ENCODE data around the gene GRK5.
"Not testable (repeated sequence)": the region's sequence is repeated elsewhere in the genome, so short reads cannot be mapped to it uniquely, and the experiment has no call there.

The GRK5 gene

DNA sequence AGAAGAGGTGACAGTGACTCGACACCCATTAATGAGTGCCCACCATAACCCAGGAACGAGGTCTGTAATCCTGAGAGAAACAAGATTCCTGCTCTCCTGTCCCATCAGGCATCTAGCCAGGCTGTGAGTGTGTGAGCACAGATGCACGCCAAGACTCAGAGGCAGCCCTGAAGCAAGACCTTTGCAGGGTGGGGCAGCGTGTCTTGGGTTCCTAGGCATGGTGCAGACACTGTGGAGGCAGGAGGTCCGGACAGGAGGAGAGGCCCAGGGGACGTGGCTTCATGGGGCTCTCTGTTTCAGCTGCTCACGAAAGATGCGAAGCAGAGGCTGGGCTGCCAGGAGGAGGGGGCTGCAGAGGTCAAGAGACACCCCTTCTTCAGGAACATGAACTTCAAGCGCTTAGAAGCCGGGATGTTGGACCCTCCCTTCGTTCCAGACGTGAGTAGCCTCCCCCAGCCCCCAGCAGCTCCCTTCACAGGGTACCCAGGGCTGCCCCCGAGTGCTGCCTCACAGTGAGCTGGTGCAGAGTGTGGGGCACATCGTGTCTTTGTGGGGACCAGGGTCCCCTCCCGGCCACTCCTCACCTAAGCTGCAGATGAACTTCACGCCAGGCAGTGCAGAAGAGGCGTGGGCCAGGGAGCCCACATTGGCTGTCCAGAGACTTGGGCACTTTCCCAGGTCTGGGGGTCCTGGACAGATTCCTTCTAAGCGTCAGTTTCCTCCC, 240.6 kb downstream of the GRK5 start:
- DNase-seq = no peak

- DNase-seq = no peak
Observed at GRCh38 chr10:119448628-119449584, 241.5 kb downstream of the GRK5 start.

- DNase-seq = no peak
Observed at GRCh38 chr10:119449760-119450461, 242.5 kb downstream of the GRK5 start.

DNA sequence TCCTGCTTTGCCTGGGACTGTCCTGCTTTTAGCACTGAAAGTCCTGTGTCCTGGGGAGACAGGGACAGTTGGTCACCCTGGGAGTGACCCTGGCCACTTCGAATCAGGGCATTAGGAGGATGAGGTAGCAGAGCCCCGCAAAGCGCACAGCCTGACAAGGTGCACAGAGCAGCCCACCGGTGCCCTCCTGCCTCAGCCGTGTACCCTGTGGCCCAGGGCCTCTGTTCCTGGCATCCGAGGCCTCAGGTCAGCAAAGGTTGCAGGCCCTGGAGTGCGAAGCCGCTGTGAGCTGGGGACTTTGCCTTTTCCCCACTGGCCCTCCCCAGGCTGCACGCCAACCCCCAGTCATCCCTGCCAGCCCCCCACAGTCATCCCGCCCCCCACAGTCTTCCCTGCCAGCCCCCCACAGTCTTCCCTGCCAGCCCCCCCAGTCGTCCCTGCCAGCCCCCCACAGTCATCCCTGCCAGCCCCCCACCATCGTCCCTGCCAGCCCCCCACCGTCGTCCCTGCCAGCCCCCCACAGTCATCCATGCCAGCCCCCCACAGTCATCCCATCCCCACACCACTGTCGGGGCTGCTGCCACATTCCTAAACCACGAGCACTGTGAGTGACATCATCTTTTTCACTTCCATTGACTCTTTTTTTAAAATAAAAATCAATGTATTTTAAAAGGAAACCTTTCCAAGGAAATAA, 243.4 kb downstream of the GRK5 start:
- DNase-seq = no peak

DNA sequence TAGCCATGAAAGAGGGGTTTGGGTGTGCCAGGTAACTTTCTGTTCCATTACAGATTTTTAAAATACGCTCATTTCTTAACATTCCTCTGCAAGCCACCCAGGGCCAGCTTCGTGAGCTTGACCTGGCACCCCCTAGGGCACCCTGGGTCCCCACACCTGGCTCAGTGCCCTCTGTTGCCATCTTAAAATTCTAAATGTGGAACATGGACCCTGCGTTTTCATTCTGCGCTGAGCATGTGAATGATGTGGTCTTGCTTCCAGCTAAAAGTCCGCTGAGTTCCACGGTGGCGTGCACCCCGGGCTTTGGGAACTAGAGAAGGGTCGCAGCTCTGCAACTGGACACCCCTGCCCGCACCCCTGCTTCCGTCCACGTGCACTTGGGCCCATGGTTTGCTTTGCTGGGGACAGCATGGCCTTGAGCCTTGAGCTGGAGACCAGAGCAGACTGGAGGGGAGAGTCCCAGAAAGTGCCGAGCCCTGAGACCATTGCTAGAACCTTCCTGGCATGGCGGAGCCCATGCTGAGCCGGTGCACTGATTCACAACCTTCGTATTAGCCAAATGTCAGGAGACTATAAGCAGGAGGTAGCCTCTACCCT, 244.0 kb downstream of the GRK5 start:
- DNase-seq = no peak

DNA sequence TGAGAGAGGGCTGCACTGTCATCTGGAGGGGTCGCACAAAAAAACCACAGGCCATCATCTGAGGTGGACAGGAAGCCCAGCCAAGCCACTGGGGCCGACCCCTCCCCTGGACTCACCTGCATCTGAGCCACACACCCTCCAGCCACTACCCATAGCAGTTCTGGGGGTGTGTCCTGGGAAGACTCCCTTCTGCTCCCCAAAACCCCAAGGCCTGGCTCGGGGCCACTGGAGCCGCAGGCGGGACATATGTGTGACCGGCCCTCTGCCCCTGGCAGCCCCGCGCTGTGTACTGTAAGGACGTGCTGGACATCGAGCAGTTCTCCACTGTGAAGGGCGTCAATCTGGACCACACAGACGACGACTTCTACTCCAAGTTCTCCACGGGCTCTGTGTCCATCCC, 245.0 kb downstream of the GRK5 start:
- no peak for DNase-seq

GRCh38 chr10:119453313-119453712, 245.9 kb downstream of the GRK5 start:
- DNase-seq = no peak

GRCh38 chr10:119454316-119454715, 246.9 kb downstream of the GRK5 start:
- DNase-seq = no peak

- no peak for DNase-seq
Observed at GRCh38 chr10:119454990-119455389, 247.6 kb downstream of the GRK5 start.

DNA sequence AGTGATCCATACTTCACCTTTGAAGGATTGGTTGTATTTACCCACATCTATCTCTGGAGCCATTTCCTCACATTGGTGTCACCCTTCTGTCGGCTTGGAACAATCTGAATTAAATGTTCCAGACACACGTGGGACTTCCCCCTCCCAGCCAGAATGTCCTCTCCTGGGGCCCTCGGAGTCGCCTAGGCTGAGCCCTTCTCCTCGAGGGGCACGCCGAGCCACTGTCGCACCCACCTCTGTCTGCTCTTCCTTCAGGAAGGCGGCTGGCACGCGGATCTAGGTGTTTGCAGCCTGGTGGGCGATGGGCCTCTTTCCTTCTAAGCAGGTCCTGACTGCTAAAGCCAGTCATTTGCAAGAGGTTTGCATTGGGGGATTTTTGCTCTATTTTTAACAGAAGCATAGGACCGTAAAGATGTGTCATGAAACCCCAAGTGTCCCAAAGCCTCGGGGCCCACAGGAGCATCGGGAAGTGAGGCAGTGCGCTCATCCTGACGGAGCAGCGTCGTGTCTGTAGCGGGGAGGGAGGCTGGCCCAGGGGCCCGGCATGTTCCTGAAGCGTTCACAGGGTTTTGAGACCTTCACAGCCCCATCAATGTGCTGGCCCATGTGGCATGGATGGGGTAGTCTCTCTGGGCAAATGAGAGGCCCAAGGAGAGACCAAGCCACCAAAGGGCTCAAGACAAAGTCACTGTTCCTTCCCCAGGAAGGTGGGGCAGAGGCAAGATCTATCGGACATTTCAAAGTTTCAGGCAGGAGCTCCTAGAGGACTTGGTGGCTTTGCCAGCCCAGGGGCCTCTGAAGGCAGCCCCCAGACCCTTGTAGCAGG, 248.5 kb downstream of the GRK5 start:
- DNase-seq = no peak

GRCh38 chr10:119456435-119456810, 249.1 kb downstream of the GRK5 start:
- no peak for DNase-seq

DNA sequence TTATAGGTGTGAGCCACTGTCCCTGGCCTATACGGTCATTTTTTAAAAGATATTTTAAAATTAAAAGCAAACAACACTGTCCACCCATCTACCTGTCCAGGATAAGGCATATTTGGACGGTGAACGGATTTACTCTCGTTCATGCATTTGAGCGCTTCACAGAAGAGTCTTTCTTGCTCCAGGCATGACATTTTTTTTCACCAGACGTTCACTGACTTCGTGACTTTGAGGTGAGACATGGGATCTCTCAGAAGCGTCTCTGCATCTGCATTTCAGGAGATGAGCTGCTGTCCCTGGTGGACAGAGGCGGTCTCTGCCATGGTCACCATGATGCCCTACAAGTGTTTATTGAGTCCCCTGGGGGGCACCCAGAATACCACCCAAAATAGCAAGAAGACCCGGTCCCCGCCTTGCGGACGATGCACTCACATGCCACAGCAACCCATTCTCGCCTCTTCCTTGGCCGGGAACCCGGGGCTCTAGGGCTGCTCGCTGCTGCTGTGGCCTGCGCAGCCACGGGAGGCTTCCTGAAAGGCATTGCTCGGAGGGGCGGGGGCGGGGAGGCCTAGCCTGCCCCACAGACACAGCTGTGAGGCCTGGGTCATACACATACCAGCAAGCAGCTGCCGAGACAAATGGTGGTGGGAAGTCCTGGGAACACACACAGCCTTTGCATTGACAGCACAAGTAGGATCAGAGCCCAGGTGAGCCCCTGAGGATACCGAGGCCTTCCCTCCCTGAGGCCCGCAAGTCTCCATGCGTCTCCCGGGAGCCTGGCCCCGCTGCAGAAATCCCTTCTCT, 250.8 kb downstream of the GRK5 start:
- no peak for DNase-seq

DNA sequence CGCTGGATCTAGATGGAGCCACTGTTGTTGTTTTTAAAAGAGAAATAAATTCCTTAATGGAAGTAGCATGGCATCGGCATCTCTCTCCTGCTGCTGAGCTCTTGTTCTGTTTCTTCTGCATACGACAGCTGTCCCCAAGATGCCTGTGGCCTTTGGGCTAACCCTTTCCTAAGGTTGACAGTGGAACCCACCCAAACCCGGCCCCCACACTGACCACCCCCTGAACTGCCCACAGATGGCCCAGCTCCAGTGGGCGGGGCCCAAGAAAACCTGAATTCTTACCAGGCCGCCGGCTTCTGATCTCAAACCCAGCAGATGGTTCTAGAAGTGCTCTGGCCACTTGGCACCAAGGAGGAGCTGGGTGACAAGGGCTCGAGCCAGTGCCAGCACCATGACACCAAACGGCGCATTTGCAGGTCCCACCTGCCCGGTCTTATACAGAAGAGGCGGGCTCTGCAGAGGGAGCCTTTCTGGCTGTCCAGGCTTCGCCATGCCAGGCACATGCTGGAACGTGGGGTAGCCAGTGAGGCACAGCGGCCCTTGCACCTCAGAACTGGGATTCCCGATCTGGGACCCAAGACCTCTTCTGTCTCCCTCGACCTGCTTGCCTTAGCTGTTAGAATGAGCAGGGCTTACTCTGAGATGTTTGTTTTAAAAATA, 252.4 kb downstream of the GRK5 start:
- DNase-seq = no peak

- DNase-seq = no peak
Observed at GRCh38 chr10:119460369-119461195, 253.2 kb downstream of the GRK5 start.

- no peak for DNase-seq
Observed at GRCh38 chr10:119461380-119461779, 254.0 kb downstream of the GRK5 start.

DNA sequence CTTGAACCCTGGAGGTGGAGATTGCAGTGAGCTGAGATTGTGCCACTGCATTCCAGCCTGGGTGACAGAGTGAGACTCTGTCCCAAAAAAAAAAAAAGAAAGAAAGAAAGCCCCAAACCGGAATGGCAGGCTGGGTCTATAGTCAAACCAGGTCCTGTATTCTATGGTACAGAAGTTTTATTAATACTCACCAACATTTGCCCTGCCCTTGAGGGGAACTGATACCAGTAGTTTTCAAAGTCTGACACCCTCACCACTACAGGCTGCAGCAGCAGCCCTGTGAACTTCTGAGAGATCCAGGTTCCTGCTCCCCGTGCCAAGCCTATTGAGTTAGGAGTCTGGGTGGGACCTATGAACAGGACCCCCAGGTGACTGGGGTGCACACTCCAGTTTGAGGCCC, 254.6 kb downstream of the GRK5 start:
- no peak for DNase-seq

GRCh38 chr10:119462773-119463172, 255.4 kb downstream of the GRK5 start:
- no peak for DNase-seq

DNA sequence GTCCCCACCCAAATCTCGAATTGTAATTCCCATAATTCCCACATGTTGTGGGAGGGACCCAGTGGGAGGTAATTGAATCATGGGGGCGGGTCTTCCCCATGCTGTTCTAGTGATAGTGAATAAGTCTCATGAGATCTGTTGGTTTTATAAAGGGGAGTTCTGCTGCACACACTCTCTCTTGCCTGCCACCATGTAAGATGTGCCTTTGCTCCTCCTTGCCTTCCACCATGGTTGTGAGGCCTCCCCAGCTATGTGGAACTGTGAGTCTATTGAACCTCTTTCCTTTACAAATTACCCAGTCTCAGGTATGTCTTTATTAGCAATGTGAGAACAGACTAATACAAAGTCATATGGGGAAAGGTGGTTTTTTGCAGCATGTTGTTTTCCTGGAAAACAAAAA, 255.8 kb downstream of the GRK5 start:
- not testable (repeated sequence) for DNase-seq

DNA sequence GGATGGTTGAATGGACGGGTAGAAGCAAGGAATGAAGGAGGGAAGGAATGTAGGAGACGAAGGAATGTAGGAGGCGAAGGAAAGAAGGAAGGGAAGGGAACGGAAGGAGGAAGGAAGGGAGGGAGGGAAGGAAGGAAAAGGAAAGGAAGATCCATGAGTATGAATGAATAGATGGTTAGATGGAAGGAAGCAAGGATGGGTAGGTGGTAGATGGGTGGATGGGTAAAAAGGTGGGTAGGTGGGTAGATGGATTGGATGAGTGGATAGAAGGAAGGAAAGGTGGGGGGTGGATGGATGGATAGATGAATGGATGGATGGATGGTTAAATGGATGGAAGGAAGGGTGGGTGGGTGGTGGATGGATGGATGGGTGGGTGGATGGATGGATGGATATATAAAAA, 257.7 kb downstream of the GRK5 start:
- no peak for DNase-seq
